T-helper 2 cell (primary cell): ENCODE results near the gene TXNDC17.
"Not testable (repeated sequence)": the region's sequence is repeated elsewhere in the genome, so short reads cannot be mapped to it uniquely, and the experiment has no call there.

Experiments used
- DNase-seq, 5 experiments: peaks; one replicate each; pipeline versions ENCODE4 v3.0.0 to v3.0.0-alpha.2; 2012 to 2022

The TXNDC17 gene

DNA sequence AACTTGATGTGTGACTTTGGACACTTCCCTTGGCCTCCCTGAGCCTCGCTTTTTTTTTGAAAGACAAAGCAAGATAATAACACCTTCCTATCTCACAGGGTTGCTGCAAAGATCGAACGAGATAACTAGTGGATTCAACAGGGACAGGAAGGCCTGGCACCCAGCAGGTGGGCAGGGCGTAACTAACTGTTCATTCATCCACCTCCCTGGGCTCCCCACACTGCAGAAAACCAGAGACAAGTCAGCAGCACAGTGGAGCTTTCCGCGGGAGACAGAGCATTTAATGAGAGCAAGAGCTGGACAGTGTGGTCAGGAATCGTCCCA is 43.6 kb downstream of the TXNDC17 start:
- no peak for DNase-seq

DNA sequence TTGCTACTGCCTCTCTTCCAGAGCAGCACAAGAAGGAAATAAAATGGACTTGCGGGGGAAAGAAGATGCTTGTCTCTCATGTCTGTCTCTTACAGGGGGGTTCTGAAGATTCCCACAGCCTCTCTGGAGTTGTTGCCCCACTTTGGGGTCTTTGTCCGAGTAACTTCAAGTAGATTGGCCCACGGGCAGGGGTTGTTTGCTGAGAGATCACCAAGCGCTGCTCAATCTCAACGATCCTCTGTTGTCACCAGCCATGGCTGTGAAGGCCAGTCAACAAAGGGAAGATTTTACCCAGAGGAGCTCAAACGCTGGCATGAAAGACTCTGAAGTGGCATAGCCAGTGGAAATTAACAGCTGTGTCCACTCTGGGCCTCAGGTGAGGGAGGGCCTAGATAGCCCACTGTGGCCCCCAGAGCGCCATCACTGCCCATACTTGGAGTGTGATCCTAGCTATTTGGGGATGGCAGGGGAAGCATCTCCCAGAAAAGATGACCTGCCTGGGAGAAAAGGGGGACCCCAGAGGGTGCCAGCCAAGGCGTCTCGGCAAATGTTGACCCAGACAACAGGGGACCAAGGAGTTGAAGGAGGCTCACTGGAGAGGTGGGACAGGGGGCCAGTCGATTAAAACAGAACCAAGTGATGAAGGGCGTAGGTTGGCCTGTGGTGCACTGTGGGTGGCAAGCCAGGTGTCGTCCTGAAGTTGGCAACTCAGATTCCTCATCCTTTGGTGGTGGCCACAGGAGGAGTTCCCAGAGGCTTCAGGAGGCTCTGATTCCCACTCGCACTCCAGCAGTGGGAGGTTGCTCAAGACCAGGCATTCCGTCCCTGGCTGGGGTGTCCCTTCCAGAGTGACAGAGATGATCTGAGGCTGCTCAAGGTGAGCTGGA is 44.3 kb downstream of the TXNDC17 start:
- DNase-seq = no peak

DNA sequence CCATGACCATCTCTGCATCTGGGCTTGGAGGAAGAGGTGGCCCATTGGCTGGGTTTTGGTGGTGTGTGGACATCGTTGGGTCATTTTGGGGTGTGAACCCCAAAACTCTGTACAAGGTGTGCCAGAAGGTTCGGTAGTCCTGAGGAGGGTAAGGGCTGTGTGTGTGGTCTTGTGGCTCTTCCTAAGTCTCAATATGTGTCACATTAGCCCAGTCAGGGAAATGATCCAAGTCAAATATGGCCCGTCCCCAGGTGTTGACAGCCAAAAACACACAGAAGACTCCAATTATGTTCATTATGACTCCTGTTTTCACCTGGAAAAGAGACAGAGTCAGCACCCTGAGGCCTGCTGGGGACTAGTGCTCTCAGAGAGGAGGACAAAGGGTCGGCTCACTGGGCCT is 45.2 kb downstream of the TXNDC17 start:
- DNase-seq = no peak

DNA sequence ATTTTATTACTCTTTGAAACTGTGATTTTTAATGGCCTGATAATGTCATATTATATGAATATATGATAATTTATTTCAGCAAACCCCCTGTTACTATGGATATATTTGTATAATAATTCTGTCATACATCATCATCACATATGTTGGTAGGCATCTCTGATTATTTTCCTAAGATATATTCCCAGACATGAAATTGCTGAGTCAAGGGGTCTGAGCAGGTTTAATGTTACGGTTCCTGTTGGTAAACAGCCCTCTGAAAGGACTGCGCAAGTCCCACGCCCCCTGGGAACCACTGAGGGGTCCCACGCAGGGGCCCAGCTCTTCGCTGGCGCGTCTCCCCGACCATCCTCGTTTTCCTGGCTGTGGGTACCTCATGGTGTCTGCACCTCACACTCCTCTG is 48.1 kb downstream of the TXNDC17 start:
- DNase-seq = no peak

DNA sequence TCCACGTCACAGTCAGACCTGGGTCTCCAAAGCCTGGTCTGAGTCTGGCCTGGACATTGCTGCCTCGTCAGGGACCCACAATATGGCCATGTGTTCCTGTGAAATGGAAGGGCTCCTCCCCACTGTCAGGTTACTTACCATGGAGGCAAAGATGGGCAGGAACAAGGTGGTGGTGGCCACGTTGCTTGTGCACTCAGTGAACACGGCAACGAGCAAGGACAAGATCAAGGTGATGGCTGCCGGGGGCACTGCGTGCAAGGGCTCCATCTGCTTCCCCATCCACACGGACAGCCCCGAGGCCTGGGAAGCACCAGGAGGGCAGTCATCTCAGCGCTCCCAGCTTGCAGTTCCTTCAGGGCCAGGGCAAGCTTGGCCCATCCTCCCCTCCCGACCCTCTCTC is 49.8 kb downstream of the TXNDC17 start:
- DNase-seq = no peak

DNA sequence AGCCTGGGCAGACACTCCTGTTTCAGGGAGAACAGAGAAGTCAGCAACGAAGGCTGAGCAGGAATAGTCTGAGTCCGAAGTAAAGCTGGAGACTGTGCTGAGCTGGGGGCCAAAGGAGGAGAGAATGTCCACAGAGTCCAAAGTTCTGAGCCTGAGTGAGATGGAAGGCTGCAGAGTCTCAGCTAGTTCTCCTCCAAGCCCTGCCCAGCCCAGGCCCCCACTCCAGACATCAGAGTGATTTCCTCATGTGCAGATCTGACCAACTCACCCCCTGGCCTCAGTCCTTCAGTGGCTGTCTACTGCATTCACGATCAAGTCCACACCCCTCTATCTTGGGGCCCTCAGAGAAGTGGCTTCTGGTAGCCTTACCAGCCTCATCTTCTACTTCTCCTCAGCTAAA is 50.7 kb downstream of the TXNDC17 start:
- DNase-seq = no peak

DNA sequence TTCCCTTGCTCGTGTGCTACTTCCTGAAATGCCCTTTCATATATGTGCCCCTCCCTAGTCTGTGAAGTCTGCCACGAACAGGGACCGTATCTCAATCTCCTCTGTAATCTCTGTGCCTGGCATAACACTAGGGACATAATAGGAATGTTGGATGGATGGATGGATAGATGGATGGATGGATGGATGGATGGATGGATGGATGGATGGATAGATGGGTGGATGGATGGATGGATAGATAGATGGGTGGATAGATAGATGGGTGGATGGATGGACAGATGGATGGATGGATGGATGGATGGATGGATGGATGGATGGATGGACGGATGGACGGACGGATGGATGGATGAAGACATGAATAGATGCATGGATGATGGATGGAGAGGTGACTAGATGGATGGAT is 51.1 kb downstream of the TXNDC17 start:
- DNase-seq = not testable (repeated sequence)
